IMR-90 (cell line): ENCODE data around the gene TNRC18.

ENCODE experiments used
- BHLHE40 ChIP-seq: fragments of 150-350 bp; IDR thresholded peaks from 2 replicates; pipeline ENCODE4 v1.6.1; 2016; ENCODE audit warnings: mild to moderate bottlenecking, low read depth, low read length
- CEBPB ChIP-seq: IDR thresholded peaks from 2 replicates; pipeline ENCODE4 v1.6.1; 2012; ENCODE audit warnings: low read depth, low read length, improper control_type of control experiment
- CHD1 ChIP-seq: IDR thresholded peaks from 2 replicates; pipeline ENCODE4 v1.6.1; 2012; ENCODE audit warnings: low read depth, low read length, improper control_type of control experiment
- MAZ ChIP-seq: IDR thresholded peaks from 2 replicates; pipeline ENCODE4 v1.6.1; 2012; ENCODE audit warnings: low read depth, mild to moderate bottlenecking, low read length, improper control_type of control experiment, moderate library complexity, borderline replicate concordance
- MXI1 ChIP-seq: IDR thresholded peaks from 2 replicates; pipeline ENCODE4 v1.6.1; 2012; ENCODE audit warnings: low read depth, mild to moderate bottlenecking, low read length, moderate library complexity, borderline replicate concordance
- POLR2A ChIP-seq: IDR thresholded peaks from 2 replicates; pipeline ENCODE4 v1.6.1; 2012; ENCODE audit warnings: mild to moderate bottlenecking, low read depth, low read length
- RAD21 ChIP-seq: IDR thresholded peaks from 2 replicates; pipeline ENCODE4 v1.6.1; 2012; ENCODE audit warnings: low read length, improper control_type of control experiment
- RFX5 ChIP-seq: IDR thresholded peaks from 2 replicates; pipeline ENCODE4 v1.8.0; 2012; ENCODE audit warnings: low read depth, mild to moderate bottlenecking, low read length, moderate library complexity
- TF ChIP-seq, protein P1 (sequence below): conservative IDR thresholded peaks from 2 replicates; pipeline ENCODE4 v1.5.1; 2012; ENCODE audit warnings: mild to moderate bottlenecking, low read depth, low read length, improper control_type of control experiment
- TF ChIP-seq, protein P2 (sequence below): fragments of 150-350 bp; IDR thresholded peaks from 2 replicates; pipeline ENCODE4 v1.6.1; 2017; ENCODE audit warnings: mild to moderate bottlenecking, antibody characterized with exemption, low read length, low read depth

DNA sequence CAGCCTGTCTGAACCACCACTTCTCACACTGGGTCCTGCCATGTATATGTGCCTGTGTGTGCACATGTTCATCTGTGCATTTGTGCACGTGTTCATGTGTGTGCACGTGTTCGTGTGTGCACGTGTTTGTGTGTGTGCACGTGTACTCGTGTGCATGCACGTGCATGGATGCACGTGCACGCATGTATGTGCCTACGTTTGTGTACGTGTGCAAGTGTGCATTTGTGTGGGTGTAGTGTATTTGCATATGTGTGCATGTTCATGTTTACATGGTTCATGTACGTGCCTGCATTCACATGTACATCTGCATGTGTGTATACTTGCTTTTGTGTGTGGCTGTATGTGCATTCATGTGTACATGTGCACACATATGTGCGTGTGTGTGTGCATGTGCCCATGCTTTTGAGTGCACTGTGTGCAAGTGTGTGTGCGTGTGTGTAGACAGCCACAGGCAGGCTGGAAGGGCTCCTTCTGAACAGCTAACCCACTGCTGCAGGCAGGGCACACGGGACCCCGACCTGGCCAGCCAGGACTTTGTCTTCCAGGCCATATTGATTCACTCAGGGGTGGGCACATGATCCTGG lies 112.7 kb downstream of the TNRC18 start:
- TF ChIP-seq, protein P1, sequence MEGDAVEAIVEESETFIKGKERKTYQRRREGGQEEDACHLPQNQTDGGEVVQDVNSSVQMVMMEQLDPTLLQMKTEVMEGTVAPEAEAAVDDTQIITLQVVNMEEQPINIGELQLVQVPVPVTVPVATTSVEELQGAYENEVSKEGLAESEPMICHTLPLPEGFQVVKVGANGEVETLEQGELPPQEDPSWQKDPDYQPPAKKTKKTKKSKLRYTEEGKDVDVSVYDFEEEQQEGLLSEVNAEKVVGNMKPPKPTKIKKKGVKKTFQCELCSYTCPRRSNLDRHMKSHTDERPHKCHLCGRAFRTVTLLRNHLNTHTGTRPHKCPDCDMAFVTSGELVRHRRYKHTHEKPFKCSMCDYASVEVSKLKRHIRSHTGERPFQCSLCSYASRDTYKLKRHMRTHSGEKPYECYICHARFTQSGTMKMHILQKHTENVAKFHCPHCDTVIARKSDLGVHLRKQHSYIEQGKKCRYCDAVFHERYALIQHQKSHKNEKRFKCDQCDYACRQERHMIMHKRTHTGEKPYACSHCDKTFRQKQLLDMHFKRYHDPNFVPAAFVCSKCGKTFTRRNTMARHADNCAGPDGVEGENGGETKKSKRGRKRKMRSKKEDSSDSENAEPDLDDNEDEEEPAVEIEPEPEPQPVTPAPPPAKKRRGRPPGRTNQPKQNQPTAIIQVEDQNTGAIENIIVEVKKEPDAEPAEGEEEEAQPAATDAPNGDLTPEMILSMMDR = no peak
- TF ChIP-seq BHLHE40 (no peak), RFX5 (no peak), POLR2A (no peak), RAD21 (no peak), CEBPB (no peak), CHD1 (no peak), MAZ (no peak), MXI1 (no peak)
- TF ChIP-seq, protein P2, sequence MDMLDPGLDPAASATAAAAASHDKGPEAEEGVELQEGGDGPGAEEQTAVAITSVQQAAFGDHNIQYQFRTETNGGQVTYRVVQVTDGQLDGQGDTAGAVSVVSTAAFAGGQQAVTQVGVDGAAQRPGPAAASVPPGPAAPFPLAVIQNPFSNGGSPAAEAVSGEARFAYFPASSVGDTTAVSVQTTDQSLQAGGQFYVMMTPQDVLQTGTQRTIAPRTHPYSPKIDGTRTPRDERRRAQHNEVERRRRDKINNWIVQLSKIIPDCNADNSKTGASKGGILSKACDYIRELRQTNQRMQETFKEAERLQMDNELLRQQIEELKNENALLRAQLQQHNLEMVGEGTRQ = no peak
